Fibroblast of skin of right biceps (primary cell): ENCODE data around the gene FLRT3.

Experiments
- DNase-seq: peaks from one replicate; pipeline ENCODE4 v3.0.0-alpha.2; 2013

Gene FLRT3

DNA sequence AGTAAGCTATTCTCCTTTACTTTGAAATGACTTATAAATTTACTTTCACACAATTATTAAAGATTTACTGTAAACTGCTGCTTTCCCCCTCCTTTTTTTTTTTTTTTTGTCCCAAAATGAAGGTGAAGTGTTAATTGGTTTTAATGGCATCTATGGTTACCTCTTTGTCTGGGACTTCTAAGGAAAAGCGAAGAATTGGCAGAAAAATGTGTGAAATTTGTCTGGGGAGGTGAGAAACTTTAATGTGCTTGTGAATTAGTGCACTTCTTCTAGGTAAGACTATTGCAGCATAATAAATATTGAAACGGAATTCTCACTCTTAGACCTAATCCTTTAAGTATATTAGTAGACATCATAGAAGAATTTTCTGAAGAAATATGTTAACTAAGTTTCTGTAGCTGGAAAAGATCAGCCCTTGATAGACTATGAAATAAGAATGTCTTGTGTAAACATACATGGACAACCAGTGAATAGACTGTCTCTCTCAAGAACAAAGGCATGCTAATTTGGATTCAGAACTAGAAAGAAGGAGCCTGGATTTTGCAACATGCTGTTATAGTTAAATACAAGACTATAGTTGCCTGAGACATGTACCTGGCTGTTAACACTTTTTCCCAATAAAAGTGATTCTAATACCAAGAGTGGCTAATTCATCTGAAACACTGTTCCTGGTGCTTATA, 23.9 kb downstream of the FLRT3 start:
- DNase-seq = no peak

DNA sequence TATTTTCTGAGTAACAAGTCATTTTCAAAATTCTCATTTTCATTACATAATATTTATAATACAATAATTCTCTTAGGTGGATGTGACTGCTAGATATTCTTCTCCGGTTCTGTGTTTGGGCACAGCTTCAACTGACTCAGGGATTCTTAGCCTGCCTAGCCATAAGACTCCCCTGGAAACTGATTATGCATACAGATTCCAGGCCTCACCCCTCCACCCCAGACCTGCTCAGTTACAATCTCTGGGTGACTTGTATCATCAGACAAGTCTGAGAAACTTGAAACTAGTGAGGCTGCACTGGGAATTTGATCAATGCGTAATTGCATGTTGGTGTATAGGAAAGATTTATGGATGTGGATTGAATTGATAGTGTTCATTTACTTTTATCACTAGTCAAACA, 25.4 kb downstream of the FLRT3 start:
- DNase-seq = no peak

DNA sequence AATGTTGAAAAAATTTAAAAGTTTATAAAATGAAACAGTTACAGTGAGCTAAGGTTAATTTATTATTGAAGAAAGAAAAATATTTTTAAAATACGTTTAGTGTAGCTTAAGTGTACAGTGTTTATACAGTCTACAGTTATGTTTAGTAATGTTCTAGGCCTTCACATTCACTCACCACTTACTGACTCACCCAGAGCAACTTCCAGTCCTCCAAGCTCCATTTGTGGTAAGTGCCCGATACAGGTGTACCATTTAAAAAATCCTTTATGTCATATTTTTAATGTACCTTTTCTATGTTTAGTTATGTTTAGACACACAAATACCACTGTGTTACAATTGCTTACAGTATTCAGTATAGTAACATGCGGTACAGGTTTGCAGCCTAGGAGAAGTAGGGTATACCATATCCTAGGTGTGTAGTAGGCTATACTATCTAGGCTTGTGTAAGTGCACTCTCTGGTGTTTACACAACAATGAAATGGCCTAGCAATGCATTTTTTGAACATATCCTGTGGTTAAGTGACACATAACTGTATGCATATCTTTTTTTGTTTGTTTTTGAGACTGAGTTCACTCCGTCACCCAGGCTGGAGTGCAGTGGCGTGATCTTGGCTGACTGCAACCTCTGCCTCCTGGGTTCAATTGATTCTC, 26.3 kb downstream of the FLRT3 start:
- no peak for DNase-seq

DNA sequence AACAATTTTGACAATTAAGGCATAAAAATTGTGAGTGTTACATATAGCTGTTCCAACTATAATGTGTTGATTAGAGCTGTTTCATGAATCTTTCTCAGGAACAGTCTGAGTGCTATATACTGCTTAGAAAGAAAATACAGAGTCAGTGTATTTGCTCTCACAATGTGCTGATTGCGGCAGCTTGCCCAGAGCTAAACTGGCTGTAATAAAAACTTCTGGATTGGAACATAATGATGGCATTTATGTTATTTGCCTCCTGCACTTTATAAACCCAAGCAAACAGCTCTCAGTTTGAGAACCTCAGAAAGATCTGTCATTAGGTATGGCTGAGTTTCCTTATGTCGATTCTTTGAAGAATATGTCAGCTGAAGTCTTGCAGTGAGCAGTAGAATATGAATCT, 29.5 kb downstream of the FLRT3 start:
- DNase-seq = no peak

DNA sequence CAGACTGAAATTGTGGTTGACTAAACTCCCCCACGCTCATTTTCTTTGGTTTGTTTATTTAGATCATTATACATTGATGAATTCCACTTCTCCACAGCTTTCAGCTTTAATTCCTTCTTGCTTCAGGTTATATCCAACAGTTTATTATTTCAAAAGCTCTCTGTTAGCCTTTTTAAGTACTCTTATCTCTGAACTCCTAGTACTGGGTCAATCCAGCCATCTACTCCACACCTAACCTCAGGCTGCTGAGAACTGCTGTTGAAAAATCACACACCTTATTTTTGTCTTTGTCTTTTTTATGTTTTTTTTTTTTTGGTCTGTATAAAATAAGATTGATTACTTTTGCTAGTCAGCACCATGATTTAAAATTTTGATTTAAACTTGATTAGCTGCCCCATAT, 32.9 kb downstream of the FLRT3 start:
- no peak for DNase-seq

DNA sequence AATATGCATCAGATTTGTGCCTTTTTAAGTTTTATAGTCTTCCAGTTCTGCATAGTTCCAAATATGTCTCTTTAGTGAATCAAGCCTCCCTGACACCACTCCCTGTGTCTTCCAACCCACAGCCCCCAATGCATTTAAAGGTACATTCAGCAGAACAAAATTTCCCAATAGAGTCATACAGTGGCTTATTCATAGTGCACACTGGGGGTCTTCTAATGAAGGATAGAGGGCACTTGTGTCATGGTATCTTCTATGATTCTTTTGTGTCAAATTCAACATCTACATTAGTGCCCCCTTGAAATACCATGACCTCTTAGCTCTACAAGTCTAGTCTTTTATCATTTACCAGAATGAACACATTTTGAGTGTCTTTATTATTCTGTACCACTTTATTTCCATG, 33.8 kb downstream of the FLRT3 start:
- no peak for DNase-seq

DNA sequence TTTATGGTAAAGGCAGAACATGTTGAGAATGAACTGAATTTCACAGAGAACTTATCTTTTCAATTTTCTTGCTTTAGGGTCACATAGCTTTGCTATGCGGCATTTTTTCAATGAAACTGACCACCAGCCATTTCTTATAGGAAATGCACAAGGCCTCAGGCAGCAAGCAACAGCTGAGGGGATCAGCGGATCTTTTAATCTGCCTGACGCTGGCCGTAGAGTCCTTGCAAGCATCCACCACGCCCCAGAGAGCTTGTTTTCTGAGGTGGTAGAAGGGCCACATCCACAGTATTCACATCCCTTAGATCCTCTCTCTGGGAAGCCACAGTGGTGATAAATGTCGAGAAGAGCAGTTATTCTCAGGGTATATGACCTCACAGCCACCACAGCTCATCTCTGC, 34.3 kb downstream of the FLRT3 start:
- no peak for DNase-seq

DNA sequence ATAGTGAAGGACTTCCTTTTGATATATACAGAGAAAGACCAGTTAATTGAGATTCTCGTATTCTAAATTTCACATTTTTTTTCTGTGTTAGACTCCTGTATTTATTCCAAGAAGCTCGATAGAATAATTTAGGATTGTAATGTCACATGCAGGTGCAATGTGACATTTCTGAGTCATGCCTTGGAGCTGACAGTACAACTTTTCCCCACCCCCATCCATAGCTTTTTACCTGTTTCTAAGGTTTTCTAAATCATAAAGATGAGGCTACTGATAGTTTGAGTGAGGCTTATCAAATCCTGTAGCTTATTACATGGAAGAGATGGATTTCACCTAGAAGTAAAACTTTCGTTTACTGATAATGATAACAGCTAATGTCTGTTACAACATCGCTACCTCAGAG, 37.6 kb downstream of the FLRT3 start:
- no peak for DNase-seq

DNA sequence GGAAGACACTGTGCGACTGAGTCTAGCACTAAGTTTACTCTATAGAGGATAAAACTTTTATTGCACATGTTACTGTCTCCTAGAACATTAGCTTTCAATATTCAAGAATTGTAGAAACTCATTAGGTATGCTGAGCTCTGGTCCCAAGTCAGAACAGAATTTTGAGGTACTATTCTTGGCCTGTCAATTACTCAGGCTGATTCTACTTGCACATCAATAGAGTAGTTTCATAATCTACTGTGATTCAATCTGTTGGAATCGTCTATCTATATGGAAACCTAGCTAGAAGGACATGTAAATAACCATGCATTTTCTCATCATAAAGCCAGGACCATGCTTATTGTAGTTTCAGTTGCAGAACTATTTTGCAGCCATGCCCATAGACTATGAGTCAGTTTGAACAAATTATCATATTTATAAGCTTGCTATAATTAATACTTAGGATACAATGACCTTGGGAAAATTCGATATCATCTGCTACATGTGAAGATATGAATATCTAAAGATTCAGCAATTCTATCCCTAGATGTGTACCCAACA, 41.6 kb downstream of the FLRT3 start:
- DNase-seq = no peak

DNA sequence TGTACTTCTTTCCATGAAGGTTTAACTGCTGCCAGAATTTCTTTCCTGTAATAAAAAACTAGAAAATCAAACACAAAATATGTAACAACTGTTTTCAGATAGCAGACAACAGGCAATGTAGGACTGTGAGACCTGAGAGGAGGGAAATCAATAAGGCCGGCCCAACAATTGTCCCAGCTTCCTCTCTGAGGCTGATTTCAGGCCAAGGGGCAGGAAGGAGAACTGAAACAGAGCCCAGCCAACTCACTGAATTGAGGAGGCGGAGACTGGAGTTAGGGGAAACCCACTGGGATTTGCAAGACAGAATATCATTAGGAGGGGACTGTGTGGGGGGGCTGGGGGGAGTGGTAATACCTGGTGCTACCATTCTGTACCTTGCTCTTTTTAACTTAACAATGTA, 42.2 kb downstream of the FLRT3 start:
- no peak for DNase-seq

DNA sequence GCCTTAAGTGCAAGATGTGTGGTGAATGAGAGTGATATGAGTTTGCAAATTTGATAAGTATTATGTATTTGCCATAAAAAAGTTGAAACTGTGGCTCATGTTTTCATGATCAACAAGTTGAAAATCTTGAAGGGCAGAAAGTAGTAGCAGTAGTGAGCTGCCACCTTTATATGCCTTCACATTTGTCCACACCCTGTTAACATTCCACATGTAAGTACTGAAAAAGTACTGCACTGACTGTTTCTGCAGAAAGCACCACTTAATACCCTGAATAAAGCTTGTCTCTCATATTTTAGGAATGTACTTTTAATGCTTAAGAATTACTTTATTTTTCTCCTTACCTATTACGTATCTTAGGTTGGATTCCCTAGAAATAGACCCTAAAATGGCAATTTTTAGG, 45.9 kb downstream of the FLRT3 start:
- no peak for DNase-seq

DNA sequence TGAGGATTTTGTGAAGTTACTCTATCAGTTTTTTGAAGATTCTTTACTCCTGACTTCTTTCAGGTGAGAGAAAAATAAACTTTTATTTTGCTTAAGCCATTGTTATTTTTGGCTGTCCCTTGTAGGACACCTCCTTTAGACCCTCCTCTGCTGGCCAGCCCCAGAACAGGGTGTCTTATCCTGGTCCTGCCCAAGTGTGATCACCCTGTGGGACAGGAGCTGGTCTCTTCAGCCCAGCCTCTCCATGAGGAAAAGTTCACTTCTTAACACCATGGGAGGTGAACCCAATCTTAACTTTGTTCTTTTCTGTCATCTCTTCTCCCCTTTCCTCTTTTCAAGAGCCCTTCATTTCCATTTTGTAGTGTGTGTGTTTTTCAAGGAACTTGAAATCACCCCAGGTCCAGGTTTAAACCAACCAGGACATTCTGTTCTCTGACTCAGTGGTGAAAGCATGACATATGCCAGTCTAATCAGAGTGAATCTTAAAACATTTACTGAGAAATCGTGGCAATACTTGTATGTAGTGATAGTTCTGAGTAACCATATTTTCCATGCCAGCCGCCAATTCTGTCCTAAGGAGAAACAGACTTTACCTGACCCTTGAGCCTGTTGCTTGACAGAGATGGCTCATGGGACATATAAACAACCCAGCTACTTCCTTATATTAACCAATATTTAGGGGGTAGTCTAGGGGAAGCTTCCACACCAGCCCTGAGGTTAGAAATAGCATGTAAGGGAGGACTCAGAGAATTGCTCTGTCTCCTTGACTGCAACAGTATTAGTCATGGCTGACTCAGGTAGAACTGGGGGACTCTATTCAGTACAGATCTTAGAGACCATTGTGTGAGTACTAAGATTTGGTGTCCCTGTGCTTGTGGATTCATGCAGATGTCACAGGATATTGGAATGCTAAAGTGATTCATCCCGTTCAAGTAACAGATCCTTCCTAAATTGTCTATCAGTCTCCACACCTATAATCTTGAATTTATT, 48.8 kb downstream of the FLRT3 start:
- DNase-seq = peak; percentile 78

DNA sequence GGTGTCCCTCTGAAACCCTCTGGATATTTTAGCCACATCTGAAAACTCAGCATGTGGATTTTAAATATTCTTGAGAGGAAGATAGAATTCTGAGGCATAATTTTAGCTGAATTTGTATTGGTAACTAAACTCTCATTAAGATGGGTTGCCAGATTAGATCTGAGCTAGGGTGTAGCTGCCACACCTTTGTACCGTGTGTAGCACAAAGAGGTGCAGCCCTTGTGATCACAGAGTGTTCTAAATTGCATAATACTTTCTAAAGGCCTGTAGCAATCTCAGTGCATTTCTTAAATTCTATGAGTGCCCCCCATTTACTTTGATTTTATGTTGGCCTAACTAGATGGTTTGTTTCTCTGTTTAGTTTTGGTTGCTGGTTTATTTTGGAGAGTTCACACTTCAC, 53.0 kb downstream of the FLRT3 start:
- no peak for DNase-seq

DNA sequence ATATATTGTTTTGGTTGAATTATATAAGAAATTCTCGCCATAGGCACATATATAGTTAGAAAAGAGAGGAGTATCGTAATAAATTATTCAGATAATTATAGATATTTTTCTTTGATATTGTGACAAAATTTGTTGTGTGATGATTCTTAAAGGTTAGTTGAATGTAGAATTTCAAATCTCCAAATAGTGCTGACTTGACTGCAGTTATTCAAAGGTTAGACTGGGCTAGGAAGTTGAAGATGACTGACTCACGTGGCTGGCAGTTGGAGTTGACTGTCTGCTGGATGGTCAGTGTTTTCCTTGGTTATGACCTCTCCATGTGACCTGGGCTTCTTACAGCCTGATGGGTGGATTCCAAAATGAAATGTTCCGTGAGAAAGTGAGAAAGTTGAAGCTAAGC, 55.3 kb downstream of the FLRT3 start:
- DNase-seq = no peak
